SIG-M5 (cell line): ENCODE data around the gene FAM186B.

Experiments used
- DNase-seq: peaks from one replicate; lab custom pipeline; 2025; lab: John Stamatoyannopoulos, UW

FAM186B gene

DNA sequence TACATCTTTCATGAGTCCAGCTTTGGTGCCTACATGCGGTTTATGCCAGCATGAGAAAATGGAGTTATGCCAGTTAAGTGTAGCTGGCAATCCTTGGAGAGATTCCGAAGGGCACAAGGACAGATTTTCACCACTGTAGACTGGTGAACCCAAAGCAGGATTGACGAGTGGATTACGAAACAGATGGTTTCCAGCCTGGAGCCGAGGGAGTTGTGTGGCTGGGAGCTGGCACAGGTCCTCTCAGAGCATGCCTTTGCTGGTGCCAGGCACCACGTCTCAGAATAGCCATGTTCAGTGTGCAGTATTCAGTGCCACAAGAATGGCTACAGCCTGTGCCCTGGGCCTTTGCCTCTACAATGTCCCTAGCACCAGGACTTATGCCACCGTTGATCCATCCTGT lies 53.4 kb downstream of the FAM186B start:
- DNase-seq = no peak

DNA sequence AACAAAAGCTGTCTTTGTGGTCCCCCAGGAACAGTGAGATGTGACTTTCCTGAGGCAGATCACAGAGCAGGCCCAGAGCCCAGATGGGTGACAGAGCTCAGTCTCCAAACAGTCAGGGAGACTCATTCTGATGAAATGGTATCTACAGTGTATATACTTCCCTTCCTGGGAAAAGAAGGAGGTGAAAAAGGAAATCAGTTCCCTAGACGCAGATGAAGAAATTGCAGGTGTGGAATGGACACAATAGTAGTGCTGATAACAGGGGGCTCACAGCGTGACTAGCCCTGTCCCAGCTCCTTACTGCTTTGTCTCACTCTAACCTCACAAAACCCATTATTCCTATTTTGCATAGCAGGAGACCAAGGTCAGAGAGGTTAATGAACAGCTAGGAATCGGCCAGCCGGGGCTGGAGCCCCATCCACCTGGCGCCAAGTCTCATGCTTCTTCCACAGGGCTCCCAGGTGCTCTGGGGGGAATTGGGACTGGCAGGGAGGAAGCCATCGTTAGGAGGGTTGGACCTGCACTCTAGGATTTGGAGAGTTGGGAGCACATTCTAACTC lies 54.7 kb downstream of the FAM186B start:
- DNase-seq = no peak

DNA sequence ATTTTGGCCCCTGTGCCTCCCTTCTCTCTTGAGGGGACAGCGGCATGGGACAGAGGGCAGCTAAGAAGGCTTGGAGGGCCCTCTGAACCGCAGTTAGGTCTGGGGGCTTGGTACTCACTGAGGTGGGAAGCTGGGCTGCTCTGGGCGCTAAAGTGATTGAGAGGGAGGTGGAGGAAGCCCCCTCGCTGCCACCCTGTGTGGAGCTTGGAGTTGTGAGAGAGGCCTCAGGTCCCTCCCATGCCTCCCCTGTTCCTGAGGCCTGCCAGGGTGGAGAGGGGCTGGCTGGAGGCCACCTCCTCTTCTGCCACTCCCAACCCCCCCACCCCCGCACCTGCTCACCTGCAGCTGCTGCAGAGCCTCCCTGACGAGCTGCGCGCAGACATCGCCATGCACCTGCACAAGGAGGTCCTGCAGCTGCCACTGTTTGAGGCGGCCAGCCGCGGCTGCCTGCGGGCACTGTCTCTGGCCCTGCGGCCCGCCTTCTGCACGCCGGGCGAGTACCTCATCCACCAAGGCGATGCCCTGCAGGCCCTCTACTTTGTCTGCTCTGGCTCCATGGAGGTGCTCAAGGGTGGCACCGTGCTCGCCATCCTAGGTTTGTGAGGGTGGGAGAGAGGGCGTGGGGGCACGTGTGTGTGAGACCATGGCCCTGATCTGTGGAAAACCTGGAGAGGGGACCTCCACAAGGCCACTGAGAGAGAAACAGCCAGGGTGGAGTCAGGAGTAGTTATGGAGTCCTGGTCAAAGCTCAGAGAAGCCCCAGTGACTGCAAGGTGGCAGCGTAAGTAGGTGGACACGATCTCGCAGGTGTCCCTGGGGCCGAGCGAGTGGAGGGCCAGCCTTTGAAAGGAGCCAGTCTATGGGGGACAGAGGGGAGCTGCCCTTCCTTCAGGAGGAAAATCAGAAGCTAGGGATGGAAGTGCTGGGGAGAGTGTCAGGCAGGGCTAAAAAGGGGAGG lies 55.4 kb downstream of the FAM186B start:
- DNase-seq = no peak

DNA sequence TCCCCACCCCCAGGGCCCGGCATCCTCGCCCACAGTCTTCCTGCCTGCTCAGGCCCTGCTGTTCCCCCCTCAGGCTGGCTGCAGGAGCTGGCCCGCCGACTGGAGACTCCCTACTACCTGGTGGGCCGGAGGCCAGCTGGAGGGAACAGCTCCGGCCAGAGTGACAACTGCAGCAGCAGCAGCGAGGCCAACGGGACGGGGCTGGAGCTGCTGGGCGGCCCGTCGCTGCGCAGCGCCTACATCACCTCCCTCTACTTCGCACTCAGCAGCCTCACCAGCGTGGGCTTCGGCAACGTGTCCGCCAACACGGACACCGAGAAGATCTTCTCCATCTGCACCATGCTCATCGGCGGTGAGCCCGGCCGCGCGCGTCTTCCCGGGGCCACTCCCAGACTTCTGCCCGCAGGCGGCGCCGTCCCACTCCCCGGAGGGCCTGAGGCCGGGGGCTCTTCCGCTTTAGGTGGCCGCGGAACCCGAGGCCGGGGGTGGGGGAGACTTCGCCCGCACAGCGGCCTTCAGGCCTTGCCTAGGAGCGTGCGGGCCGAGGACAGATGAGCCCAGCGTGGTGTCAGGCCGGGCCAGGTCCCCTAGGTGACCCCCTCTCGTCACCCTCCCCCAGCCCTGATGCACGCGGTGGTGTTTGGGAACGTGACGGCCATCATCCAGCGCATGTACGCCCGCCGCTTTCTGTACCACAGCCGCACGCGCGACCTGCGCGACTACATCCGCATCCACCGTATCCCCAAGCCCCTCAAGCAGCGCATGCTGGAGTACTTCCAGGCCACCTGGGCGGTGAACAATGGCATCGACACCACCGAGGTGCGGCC lies 56.4 kb downstream of the FAM186B start:
- DNase-seq = no peak

DNA sequence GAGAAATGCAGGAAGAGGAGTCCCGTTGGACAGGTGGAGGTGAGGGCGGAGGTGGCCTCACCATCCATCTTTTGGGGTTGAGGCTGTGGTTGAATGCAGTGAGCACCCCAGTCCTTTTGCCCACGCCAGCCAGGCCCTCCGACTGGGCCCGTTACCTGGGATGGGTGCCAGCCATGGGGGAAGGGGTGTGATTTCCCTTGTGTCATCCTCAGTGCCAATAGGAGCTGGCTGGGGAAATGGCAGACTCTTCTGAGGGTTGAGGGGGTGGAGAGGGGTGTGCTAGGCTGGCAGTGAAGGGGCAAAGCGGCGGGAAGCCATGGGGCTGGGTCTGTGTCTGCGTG lies 57.0 kb downstream of the FAM186B start:
- no peak for DNase-seq

DNA sequence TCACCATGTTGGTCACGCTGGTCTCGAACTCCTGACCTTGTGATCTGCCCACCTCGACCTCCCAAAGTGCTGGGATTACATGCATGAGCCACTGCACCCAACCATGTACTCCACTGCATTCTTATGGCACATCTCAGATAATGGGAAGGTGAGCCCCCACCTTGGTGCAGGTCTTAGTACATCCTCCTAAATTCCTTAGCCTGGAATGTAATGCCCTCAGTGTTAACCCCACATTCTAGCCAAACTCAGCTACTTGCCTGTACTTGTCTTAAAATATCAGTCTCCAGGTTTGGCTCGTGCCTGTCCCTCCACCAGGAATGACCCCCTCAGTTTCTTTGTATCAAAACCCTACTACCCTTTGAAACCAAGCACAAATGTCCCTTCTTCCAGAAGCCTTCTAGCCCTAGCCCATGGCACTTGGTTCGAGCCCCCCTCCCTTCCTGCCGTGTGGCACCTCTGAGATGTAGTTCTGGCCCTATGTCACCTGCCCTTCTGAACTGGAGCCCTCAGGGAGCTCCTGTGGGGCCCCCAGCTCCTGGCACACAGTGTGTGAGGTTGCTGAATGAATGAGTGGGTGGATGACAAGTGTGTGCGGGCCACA lies 58.2 kb downstream of the FAM186B start:
- DNase-seq = no peak

DNA sequence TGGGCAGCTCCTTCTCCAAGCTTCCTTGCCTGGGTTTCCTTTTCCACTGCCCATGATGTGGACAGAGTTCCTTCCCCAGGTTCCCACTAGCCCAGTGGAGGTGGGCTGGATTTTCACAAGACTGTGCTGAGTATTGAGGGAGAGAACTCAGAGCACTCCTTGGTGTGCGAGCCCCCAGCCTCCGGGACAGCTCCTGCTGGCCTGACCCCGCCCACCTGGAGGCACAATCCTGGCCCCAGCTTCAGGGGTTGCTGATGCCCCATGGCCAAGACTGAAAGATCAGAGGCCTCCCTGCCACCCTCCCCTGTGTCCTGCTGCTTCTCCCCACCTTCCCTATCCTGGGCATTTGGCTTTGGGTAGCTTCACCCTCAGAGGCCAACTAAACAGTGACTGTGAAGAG lies 59.0 kb downstream of the FAM186B start:
- no peak for DNase-seq

DNA sequence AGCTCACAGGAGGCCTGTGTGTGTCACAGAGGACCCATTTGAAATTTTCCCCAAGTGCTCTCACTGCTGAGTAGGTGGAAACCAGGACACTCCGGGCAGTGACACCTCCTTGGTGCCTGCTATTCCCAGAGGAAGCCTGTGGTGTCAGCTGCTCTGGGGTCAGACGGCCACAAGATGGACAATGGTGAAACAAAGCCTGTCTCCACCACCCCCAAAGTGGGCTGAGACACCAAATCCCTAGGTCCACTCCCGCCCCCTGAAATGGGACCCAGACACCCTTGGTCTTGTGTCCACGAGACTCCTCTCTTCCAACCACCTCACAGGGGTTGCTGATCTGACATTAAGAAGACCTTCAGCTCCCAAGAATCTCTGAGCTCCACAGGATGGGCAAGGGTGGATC lies 59.6 kb downstream of the FAM186B start:
- DNase-seq = no peak

DNA sequence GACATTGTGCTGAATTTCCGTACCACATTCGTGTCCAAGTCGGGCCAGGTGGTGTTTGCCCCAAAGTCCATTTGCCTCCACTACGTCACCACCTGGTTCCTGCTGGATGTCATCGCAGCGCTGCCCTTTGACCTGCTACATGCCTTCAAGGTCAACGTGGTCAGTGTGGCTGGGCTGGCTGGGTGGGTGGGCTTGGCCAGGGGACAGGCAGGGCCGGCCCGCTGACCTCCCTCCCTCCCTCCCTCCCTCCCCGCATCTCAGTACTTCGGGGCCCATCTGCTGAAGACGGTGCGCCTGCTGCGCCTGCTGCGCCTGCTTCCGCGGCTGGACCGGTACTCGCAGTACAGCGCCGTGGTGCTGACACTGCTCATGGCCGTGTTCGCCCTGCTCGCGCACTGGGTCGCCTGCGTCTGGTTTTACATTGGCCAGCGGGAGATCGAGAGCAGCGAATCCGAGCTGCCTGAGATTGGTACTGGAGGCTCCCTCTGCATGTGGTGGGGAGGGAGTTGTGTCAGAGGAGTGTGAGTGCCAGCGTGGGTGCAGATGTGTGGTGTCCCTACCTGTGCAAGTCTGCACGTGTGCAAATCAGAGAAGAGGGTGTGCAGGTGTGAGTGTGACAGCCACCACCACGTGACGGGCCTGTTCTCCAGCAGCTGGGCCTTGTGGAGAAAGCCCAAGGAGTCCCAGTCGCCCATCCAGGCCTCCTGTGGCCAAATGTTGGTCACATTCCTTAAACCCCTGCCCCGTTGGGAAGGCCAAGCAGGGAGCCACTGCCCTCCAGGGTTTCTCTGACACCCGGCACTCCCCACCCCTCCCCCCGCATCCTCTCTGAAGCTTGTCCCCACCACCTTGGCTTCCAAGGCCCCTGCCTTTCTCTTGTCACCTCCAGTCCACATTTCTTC lies 61.3 kb downstream of the FAM186B start:
- DNase-seq = no peak

DNA sequence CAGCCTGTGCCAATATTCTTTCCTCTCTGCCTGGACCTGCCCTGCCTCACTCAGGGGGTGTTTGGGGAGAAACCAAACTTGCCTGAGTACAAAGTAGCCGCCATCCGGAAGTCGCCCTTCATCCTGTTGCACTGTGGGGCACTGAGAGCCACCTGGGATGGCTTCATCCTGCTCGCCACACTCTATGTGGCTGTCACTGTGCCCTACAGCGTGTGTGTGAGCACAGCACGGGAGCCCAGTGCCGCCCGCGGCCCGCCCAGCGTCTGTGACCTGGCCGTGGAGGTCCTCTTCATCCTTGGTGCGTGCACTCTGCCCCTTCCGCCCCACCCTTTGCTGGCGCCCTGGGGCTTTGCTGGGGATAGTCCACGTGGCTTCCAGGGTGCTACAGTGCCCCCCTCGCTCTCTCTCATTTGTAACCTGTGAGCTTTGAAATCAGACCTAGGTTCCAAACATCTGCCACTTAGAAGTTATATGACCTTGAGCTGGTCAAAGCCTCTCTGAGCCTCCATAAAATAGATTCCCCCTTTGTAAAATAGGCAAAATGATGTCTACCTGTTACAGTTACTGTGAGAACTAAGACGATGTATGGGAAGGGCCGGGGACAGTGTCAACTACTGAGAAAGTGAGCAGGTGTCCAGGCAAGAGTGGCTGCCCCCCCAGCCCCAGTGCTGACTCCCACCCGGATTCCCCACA lies 62.1 kb downstream of the FAM186B start:
- DNase-seq = no peak

DNA sequence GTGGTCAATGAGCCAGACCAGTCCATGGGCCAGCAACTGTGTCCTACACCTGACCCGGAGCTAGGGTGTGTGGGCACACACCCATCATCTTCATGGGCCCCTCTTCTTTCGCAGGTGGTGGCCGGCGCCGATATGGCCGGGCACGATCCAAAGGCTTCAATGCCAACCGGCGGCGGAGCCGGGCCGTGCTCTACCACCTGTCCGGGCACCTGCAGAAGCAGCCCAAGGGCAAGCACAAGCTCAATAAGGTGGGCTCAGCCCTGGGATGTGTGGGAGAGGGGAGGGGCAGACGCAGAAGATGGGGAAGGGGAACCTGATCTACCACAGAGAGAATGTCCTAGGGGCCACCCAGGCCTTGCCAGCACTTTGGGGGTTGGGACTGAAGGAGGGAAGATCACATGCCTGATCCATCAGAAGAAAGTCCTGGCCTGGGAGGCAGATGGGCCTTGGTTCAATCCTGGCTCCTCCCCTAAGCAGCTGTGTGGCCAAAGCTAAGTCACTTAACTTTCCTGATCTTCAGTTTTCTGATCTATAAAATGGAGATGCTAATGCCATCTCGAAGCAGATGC lies 62.8 kb downstream of the FAM186B start:
- DNase-seq = no peak

DNA sequence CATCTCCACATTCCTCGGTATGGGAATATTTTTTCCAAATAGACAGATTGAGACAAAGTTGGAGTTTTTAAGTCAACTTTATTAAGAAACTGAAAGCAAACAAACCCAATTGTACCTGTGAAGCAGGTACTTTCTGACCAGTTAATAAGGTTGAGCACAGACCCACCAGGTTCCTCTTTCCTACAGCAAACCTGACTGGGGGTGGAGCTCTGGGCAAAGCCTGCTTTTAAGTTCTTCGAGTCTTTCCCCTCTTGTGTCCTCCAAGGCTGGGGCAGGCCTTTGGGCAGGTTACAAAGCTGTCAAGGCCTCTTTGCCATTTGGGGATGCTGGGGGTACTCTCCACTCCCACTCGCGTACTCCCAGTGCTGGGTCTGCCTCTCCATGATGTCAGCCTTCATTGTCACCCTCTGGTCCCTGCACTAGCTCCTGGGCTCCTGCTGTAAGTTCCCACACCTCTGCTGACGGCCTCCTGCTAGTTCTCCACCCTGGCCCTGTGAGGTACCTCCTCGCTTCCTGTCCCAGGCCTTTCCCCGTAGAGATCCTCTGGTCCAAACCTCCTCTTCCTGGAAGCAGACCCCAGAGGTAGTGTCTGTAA lies 63.4 kb downstream of the FAM186B start:
- DNase-seq = no peak

DNA sequence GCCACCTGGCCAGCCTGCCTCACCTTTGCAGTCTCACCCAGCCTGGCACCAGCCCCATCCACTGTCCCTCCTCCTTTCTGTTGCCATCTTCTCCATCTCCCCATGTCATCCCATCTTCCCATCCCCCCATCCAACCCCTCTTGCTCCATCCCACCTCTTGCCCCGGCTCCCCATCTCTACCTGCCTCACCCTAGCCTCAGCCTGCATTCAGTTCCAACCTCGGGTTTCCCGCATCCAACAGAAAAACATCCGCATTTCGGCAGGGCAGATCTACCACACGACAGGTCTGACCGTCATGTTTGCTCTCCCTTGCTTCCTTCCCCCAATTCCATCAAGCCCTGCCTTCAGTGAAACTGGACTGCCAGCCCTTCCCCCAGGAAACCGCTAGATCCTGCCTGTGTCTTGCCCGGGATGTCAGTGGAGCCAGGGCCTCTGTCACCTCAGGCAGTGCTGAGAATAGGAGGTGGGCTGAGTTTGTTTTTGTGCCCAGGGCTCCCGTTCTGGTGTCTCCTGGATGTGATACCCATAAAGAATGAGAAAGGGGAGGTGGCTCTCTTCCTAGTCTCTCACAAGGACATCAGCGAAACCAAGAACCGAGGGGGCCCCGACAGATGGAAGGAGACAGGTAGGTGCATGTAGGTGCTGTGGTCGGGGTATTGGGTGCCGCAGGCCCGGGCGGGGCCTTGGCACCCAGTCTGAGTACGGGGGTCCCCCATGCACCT lies 64.1 kb downstream of the FAM186B start:
- DNase-seq = no peak

DNA sequence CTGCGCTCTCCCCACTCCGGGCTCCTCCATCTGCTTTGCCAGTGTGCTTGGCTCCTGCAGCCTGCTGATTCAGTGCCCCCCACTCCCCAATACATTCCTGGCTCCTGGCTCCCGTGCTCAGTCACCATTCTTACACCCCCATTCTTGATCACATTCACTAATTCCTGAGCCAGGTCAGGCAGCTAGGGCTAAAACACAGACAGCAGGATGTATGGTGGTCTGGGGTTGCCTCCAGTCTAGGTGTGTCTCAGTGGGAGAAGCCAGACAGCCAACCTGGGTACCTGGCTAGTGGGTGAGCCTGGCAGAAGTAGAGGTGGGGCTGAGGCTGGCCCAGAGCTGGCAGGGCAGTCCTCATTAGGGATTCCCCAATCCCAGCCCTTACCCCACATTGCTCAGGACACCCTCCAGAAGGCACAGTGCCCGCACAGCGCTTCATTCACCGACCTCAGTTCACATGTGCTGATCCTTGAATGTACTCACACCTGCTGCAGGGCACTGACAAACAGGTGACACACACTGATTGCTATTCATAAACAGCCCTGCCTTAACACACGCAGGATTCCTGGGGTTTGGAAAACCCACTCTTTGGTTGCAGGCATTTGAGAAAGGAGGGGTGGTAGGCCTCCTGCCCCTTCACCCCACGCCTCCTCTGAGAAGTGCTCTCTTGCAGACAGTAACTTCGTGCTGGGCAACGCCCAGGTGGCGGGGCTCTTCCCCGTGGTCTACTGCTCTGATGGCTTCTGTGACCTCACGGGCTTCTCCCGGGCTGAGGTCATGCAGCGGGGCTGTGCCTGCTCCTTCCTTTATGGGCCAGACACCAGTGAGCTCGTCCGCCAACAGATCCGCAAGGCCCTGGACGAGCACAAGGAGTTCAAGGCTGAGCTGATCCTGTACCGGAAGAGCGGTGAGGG lies 65.0 kb downstream of the FAM186B start:
- no peak for DNase-seq

DNA sequence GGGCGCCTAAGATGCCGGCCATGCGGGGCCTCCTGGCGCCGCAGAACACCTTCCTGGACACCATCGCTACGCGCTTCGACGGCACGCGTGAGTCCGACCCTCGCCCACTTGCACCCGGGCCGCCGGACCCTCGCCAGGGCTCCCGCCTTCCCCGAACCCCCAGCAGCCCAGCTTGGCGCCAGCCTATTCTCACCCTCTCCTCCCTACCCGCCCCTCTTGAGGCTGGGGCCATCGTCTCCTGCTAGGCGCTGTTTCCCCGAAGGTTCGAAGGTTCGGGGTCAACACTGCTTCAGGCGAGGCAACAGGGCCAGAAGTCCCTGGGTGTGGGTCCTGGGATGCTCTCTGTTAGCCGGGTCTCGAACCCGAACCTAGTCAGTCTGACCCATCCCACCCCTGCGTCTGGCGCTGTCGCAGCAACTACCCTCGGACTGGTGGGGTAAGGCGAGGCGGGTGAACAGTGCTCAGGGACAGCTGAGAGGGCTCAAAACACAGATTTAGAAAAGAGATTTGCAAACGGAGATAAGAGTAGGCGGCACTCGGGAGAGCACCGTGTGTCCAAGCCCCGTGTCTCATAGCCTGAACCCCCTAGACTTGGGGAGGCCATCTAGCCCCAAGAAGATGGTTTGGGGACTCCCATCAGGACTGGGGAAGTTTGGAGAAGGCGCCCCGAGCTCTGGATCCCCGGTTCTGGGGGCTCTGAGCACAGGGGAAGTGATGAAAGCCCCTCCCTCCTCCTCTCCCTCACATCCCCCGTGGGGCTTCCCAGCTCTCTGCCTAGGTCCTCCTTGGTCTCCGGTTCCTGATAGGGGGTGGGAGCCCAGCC lies 65.8 kb downstream of the FAM186B start:
- DNase-seq = no peak

DNA sequence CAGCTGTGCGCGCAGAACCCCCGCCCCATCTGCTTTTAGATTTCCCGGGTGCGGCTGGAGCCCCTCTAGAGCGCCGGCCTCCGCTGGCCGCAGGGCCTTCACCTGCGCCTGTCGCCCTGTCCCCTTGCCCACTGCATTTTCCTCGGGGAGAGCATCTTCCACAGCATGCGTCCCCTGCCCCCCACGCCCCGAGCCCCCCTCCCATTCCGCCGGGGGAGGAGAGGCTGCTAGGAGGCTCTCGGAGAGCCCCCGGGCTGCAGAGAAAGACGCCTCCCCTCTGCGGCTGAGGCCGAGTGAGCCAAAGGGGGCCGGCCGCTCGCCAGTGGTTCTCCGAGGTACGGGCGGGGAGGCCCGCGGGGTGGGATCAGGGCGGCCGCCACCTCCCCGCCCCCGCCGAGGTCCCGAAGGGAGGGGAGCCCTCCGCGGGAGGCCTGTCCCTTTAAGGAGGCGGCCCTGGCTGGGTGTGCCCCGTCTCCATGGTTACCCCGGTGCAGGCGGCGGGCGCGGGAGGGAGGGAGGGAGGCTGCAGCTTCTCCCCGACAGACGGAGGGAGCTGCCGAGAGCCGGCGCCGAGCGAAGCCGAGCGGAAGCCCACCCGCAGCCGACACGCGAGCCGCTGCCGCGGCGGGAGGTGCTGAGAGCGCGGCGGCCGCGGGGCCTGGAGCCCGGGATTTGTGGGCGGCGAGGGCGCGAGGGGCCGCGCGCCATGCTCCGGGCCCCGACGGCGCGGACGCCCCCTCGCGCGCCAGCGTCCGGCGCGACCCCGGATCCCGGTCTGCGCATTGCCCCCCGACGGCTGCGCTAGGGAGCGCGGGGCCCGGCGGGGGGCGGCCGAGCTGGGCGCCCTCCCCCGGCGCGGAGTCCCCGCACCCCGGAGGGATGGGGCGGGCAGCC lies 66.7 kb downstream of the FAM186B start, which contains the start of gene KCNH3:
KCNH3 (plus strand) TSS at position 521 of the 894 bp plus-strand sequence. CDS start 387 bp downstream, outside the sequence.
- DNase-seq = no peak
